Tibial nerve (tissue), 4 donors: Measurements from ENCODE around the gene SNCG. TPM values are rescaled to one million over a fixed set of nuclear protein-coding genes. Genes with fewer than 3 reads are reported as not detected.

Experiments used
- DNase-seq, 2 donors: peaks; one replicate each; pipeline ENCODE4 v3.0.0-alpha.2; 2019; ENCODE audit warnings: low spot score in 2 of 2
- H3K27ac ChIP-seq, 4 donors: fragments of 200-600 bp; sonication (generic) in 3 of 4; one replicate each; pipeline ENCODE4 v1.5.1; 2017 to 2019; ENCODE audit warnings: mild to moderate bottlenecking in 1 of 4
- H3K27me3 ChIP-seq, 2 donors: fragments of 200-600 bp; sonication (generic) in 1 of 2; one replicate each; pipeline versions ENCODE4 v1.5.1 to v1.6.0; 2017 to 2019
- H3K36me3 ChIP-seq, 3 donors: fragments of 200-600 bp; sonication (generic); one replicate each; pipeline ENCODE4 v1.5.1; 2018 to 2019
- H3K4me1 ChIP-seq, 4 donors: fragments of 200-600 bp; sonication (generic) in 3 of 4; one replicate each; pipeline ENCODE4 v1.5.1; 2017 to 2019
- H3K4me3 ChIP-seq, 4 donors: fragments of 200-600 bp; sonication (generic) in 3 of 4; one replicate each; pipeline ENCODE4 v1.5.1; 2017 to 2019; ENCODE audit warnings: mild to moderate bottlenecking in 1 of 4, moderate library complexity in 1 of 4
- H3K9me3 ChIP-seq, 4 donors: fragments of 200-600 bp; sonication (generic) in 3 of 4; one replicate each; pipeline ENCODE4 v1.5.1; 2017 to 2019
- CTCF ChIP-seq, 5 experiments: fragments of 200-600 bp in 3 of 5; fragments of 450-650 bp in 2 of 5; sonication (generic) in 3 of 5; IDR thresholded peaks; one replicate each; pipeline ENCODE4 v1.5.1; 2016 to 2019; ENCODE audit warnings: antibody characterized with exemption in 5 of 5, mild to moderate bottlenecking in 3 of 5, moderate library complexity in 2 of 5
- EP300 ChIP-seq, 2 donors: sonication (generic); formaldehyde crosslinking; IDR thresholded peaks; one replicate each; pipeline ENCODE4 v1.6.1; 2017; ENCODE audit warnings: antibody characterized with exemption in 2 of 2, mild to moderate bottlenecking in 1 of 2
- POLR2A ChIP-seq, 2 donors: fragments of 450-650 bp; IDR thresholded peaks; one replicate each; pipeline ENCODE4 v1.6.1; 2017; ENCODE audit warnings: antibody characterized with exemption in 2 of 2, mild to moderate bottlenecking in 2 of 2, moderate library complexity in 2 of 2
- WGBS, 2 donors: methylation state at CpG; one replicate each; pipeline ENCODE4 v1.1.5; 2018; 5-methylcytosine and 5-hydroxymethylcytosine counted together
- total RNA-seq, 4 donors: library from RNA; depleted of rRNA; stranded (reverse); fragments of >200 nt; gene quantifications; one replicate each; pipeline ENCODE4 v1.1.0, GENCODE V29; 2016

SNCG gene
- total RNA-seq, 4 donors from 2014 or later, result 86.1 to 213 (median 119) TPM

- Histone ChIP-seq H3K4me3 (no peak overlapping the region), H3K4me1 (peaks cover 0 to 24% (median 6%) of the 10 kb centered on the region in 4 donors), H3K27me3 (no peaks in the 10 kb centered on the region), H3K36me3 (peaks cover 0 to 18% (median 0%) of the 10 kb centered on the region in 3 donors), H3K27ac (no peak overlapping the region), H3K9me3 (no peaks in the 10 kb centered on the region)
- TF ChIP-seq POLR2A (IDR thresholded peaks at IDR 0.05) (no peak), CTCF (IDR thresholded peaks at IDR 0.05) (no peak), EP300 (IDR thresholded peaks at IDR 0.05) (no peak)
- 84 to 86% methylated on average over 6 of the region's 6 CpGs for WGBS, 2 donors
- no peak for DNase-seq
Measured at GRCh38 chr10:86940677-86941076, 17.7 kb upstream of the SNCG start.

GRCh38 chr10:86941426-86941825 is 17.0 kb upstream of the SNCG start:
- Histone ChIP-seq H3K27me3 (no peaks in the 10 kb centered on the region), H3K4me1 (peaks cover 0 to 31% (median 6%) of the 10 kb centered on the region in 4 donors), H3K4me3 (no peak overlapping the region), H3K36me3 (peaks cover 0 to 13% (median 0%) of the 10 kb centered on the region in 3 donors), H3K27ac (no peak overlapping the region), H3K9me3 (no peaks in the 10 kb centered on the region)
- 91% methylated on average over 2 of the region's 2 CpGs for WGBS, 2 donors
- TF ChIP-seq POLR2A (IDR thresholded peaks at IDR 0.05) (no peak), EP300 (IDR thresholded peaks at IDR 0.05) (no peak), CTCF (IDR thresholded peaks at IDR 0.05) (no peak)
- DNase-seq, result no peak

- H3K36me3 ChIP-seq, result peaks cover 0 to 7% (median 0%) of the 10 kb centered on the region in 3 donors
- DNase-seq, result no peak
- H3K4me1 ChIP-seq, result peaks cover 0 to 30% (median 6%) of the 10 kb centered on the region in 4 donors
- no peaks in the 10 kb centered on the region for H3K27me3 ChIP-seq
- H3K27ac ChIP-seq, result peak overlapping the region in 1 of 4 donors; percentile 36
- 91 to 93% methylated on average over 12 to 14 of the region's 14 CpGs for WGBS, 2 donors
- H3K4me3 ChIP-seq, result no peak overlapping the region
- no peaks in the 10 kb centered on the region for H3K9me3 ChIP-seq
- TF ChIP-seq EP300 (IDR thresholded peaks at IDR 0.05), result no peak
- no peak for TF ChIP-seq POLR2A (IDR thresholded peaks at IDR 0.05)
- no peak for TF ChIP-seq CTCF (IDR thresholded peaks at IDR 0.05)
Measured at GRCh38 chr10:86941991-86942421, 16.4 kb upstream of the SNCG start.

GRCh38 chr10:86942441-86943315 is 15.7 kb upstream of the SNCG start:
- H3K9me3 ChIP-seq, result no peaks in the 10 kb centered on the region
- peaks cover 0 to 7% (median 0%) of the 10 kb centered on the region in 3 donors for H3K36me3 ChIP-seq
- no peak for TF ChIP-seq POLR2A (IDR thresholded peaks at IDR 0.05)
- TF ChIP-seq CTCF (IDR thresholded peaks at IDR 0.05), result no peak
- WGBS, 2 donors, result 61 to 80% methylated on average over 44 to 68 of the region's 94 CpGs
- no peak for DNase-seq
- H3K27me3 ChIP-seq, result no peaks in the 10 kb centered on the region
- H3K27ac ChIP-seq, result peak overlapping the region in 1 of 4 donors; percentile 36
- peaks cover 0 to 30% (median 6%) of the 10 kb centered on the region in 4 donors for H3K4me1 ChIP-seq
- H3K4me3 ChIP-seq, result no peak overlapping the region
